Fibroblast of skin of left quadriceps (primary cell): Measurements from ENCODE around the gene CLEC4G.

Experiments
- DNase-seq, 2 experiments: peaks; one replicate each; pipeline ENCODE4 v3.0.0-alpha.2; 2013; ENCODE audit warnings: low read depth in 2 of 2

The CLEC4G gene

GRCh38 chr19:7729211-7729610 lies 2.7 kb downstream of the CLEC4G start:
- no peak for DNase-seq

GRCh38 chr19:7725791-7726190 lies 6.1 kb downstream of the CLEC4G start:
- DNase-seq, result no peak

- no peak for DNase-seq
These were observed 9.7 kb downstream of the CLEC4G start for GRCh38 chr19:7722231-7722651.

- DNase-seq, result no peak
These were observed 11.6 kb downstream of the CLEC4G start for GRCh38 chr19:7720351-7720750.

GRCh38 chr19:7718668-7719067 lies 13.2 kb downstream of the CLEC4G start:
- no peak for DNase-seq

GRCh38 chr19:7716762-7717161 lies 15.1 kb downstream of the CLEC4G start:
- DNase-seq, result no peak

- no peak for DNase-seq
These were observed 16.2 kb downstream of the CLEC4G start for GRCh38 chr19:7715671-7716070.

- DNase-seq, result no peak
These were observed 21.3 kb downstream of the CLEC4G start for GRCh38 chr19:7710616-7711015.

GRCh38 chr19:7709932-7710460 lies 21.9 kb downstream of the CLEC4G start:
- no peak for DNase-seq

GRCh38 chr19:7706955-7707456 lies 24.9 kb downstream of the CLEC4G start:
- no peak for DNase-seq

GRCh38 chr19:7706188-7706954 lies 25.5 kb downstream of the CLEC4G start:
- DNase-seq, result no peak

GRCh38 chr19:7705387-7706187 lies 26.3 kb downstream of the CLEC4G start:
- no peak for DNase-seq

GRCh38 chr19:7704280-7705060 lies 27.4 kb downstream of the CLEC4G start:
- DNase-seq, result no peak

- DNase-seq, result no peak
These were observed 28.6 kb downstream of the CLEC4G start for GRCh38 chr19:7703332-7703731.

GRCh38 chr19:7701654-7702457 lies 30.1 kb downstream of the CLEC4G start, which contains the start of gene FCER2:
TSS of gene FCER2 (minus strand) at chr19:7702131. CDS start at chr19:7699760, 2,371 bp downstream.
- DNase-seq, result no peak

- no peak for DNase-seq
These were observed 30.8 kb downstream of the CLEC4G start for GRCh38 chr19:7701049-7701653.

GRCh38 chr19:7699417-7700401 lies 32.2 kb downstream of the CLEC4G start:
- DNase-seq, result no peak

GRCh38 chr19:7699003-7699402 lies 32.9 kb downstream of the CLEC4G start:
- DNase-seq, result no peak

GRCh38 chr19:7698583-7698982 lies 33.3 kb downstream of the CLEC4G start:
- no peak for DNase-seq
